HEK293 (cell line): Measurements from ENCODE around the gene PAX9.

Experiments
- HOXD13 ChIP-seq: sonication (generic); formaldehyde crosslinking; IDR thresholded peaks from 2 replicates; pipeline ENCODE4 v1.8.0; 2022; ENCODE audit warnings: missing genetic modification reagents, borderline replicate concordance
- TCF7L2 ChIP-seq: IDR thresholded peaks from 2 replicates; pipeline ENCODE4 v1.6.1; 2011; ENCODE audit warnings: low read depth, mild to moderate bottlenecking, inconsistent platforms, low read length, moderate library complexity, borderline replicate concordance
- ZNF10 ChIP-seq: fragments of 450-650 bp; formaldehyde crosslinking; IDR thresholded peaks from 2 replicates; pipeline ENCODE4 v1.5.1; 2017; ENCODE audit warnings: missing biosample characterization, missing genetic modification characterization
- ZNF266 ChIP-seq: fragments of 450-650 bp; formaldehyde crosslinking; IDR thresholded peaks from 2 replicates; pipeline ENCODE4 v1.5.1; 2016; ENCODE audit warnings: missing biosample characterization, missing genetic modification characterization, low read depth
- ZNF292 ChIP-seq: fragments of 450-650 bp; formaldehyde crosslinking; IDR thresholded peaks from 2 replicates; pipeline ENCODE4 v1.5.1; 2016; ENCODE audit warnings: low read depth, missing biosample characterization, missing genetic modification characterization, borderline replicate concordance
- ZNF404 ChIP-seq: fragments of 450-650 bp; formaldehyde crosslinking; IDR thresholded peaks from 2 replicates; pipeline ENCODE4 v1.5.1; 2017; ENCODE audit warnings: missing biosample characterization, missing genetic modification characterization
- ZNF521 ChIP-seq: fragments of 450-650 bp; formaldehyde crosslinking; IDR thresholded peaks from 2 replicates; pipeline ENCODE4 v1.5.1; 2017; ENCODE audit warnings: missing biosample characterization, mild to moderate bottlenecking, missing genetic modification characterization
- ZNF747 ChIP-seq: fragments of 450-650 bp; formaldehyde crosslinking; IDR thresholded peaks from 2 replicates; pipeline ENCODE4 v1.5.1; 2016; ENCODE audit warnings: missing biosample characterization, missing genetic modification characterization
- ZNF830 ChIP-seq: fragments of 450-650 bp; IDR thresholded peaks from 2 replicates; pipeline ENCODE4 v1.5.0; 2018; ENCODE audit warnings: missing biosample characterization, missing genetic modification characterization, low read depth, mild to moderate bottlenecking, moderate library complexity
- TF ChIP-seq, protein P1 (sequence below): fragments of 450-650 bp; formaldehyde crosslinking; IDR thresholded peaks from 2 replicates; pipeline ENCODE4 v1.5.1; 2016; ENCODE audit warnings: missing biosample characterization, missing genetic modification characterization
- TF ChIP-seq, protein P2 (sequence below): IDR thresholded peaks from 2 replicates; pipeline ENCODE4 v1.6.1; 2011; ENCODE audit warnings: mild to moderate bottlenecking, low read depth, low read length, borderline replicate concordance
- TF ChIP-seq, protein P3 (sequence below): fragments of 450-650 bp; formaldehyde crosslinking; IDR thresholded peaks from 2 replicates; pipeline ENCODE4 v1.5.1; 2016; ENCODE audit warnings: missing biosample characterization, missing genetic modification characterization
- TF ChIP-seq, protein P4 (sequence below): fragments of 450-650 bp; formaldehyde crosslinking; IDR thresholded peaks from 2 replicates; pipeline ENCODE4 v1.5.1; 2016; ENCODE audit warnings: missing biosample characterization, missing genetic modification characterization

DNA sequence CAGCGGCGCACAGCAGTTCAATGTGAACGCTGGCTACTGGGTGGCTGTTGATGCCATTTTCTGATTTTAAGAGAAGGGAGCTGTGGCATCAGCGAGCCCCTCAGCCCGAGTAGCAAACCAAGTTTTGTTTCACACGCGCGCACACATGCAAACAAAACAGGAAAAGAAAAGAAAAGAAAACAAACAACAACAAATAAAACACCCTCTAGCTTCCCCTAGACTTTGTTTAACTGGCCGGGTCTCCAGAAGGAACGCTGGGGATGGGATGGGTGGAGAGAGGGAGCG, 540 bp downstream of the PAX9 start:
- TF ChIP-seq, protein P1, sequence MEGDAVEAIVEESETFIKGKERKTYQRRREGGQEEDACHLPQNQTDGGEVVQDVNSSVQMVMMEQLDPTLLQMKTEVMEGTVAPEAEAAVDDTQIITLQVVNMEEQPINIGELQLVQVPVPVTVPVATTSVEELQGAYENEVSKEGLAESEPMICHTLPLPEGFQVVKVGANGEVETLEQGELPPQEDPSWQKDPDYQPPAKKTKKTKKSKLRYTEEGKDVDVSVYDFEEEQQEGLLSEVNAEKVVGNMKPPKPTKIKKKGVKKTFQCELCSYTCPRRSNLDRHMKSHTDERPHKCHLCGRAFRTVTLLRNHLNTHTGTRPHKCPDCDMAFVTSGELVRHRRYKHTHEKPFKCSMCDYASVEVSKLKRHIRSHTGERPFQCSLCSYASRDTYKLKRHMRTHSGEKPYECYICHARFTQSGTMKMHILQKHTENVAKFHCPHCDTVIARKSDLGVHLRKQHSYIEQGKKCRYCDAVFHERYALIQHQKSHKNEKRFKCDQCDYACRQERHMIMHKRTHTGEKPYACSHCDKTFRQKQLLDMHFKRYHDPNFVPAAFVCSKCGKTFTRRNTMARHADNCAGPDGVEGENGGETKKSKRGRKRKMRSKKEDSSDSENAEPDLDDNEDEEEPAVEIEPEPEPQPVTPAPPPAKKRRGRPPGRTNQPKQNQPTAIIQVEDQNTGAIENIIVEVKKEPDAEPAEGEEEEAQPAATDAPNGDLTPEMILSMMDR: no peak
- TF ChIP-seq TCF7L2 (no peak), ZNF830 (no peak), ZNF266 (no peak), ZNF292 (tag by site-specific recombination) (no peak), ZNF10 (tag by site-specific recombination) (no peak), ZNF747 (no peak), ZNF521 (no peak), HOXD13 (CRISPR knock-in tag) (no peak), ZNF404 (no peak)
- TF ChIP-seq, protein P2, sequence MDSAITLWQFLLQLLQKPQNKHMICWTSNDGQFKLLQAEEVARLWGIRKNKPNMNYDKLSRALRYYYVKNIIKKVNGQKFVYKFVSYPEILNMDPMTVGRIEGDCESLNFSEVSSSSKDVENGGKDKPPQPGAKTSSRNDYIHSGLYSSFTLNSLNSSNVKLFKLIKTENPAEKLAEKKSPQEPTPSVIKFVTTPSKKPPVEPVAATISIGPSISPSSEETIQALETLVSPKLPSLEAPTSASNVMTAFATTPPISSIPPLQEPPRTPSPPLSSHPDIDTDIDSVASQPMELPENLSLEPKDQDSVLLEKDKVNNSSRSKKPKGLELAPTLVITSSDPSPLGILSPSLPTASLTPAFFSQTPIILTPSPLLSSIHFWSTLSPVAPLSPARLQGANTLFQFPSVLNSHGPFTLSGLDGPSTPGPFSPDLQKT: no peak
- TF ChIP-seq, protein P3, sequence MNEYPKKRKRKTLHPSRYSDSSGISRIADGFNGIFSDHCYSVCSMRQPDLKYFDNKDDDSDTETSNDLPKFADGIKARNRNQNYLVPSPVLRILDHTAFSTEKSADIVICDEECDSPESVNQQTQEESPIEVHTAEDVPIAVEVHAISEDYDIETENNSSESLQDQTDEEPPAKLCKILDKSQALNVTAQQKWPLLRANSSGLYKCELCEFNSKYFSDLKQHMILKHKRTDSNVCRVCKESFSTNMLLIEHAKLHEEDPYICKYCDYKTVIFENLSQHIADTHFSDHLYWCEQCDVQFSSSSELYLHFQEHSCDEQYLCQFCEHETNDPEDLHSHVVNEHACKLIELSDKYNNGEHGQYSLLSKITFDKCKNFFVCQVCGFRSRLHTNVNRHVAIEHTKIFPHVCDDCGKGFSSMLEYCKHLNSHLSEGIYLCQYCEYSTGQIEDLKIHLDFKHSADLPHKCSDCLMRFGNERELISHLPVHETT (tag by site-specific recombination): no peak
- TF ChIP-seq, protein P4, sequence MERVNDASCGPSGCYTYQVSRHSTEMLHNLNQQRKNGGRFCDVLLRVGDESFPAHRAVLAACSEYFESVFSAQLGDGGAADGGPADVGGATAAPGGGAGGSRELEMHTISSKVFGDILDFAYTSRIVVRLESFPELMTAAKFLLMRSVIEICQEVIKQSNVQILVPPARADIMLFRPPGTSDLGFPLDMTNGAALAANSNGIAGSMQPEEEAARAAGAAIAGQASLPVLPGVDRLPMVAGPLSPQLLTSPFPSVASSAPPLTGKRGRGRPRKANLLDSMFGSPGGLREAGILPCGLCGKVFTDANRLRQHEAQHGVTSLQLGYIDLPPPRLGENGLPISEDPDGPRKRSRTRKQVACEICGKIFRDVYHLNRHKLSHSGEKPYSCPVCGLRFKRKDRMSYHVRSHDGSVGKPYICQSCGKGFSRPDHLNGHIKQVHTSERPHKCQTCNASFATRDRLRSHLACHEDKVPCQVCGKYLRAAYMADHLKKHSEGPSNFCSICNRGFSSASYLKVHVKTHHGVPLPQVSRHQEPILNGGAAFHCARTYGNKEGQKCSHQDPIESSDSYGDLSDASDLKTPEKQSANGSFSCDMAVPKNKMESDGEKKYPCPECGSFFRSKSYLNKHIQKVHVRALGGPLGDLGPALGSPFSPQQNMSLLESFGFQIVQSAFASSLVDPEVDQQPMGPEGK: no peak
